Calu3 (cell line): Measurements from ENCODE around the gene TNS1. TPM values are rescaled to one million over a fixed set of nuclear protein-coding genes. Genes with fewer than 3 reads are reported as not detected.

ENCODE experiments used
- BruUV-seq: library from RNA; stranded (reverse); fragments of 400-500 nt; replicated peaks from 2 replicates; lab custom pipeline; 2021; lab: Mats Ljungman, UMichigan
- CTCF ChIA-PET: fragments of 300-600 bp; sonication (Branson Sonifier 250); formaldehyde crosslinking; loops from one replicate; lab custom pipeline; 2022; ENCODE audit warnings: antibody characterized with exemption; lab: Charles Lee
- DNase-seq: peaks from one replicate; pipeline ENCODE4 v3.0.0; 2022
- H3K27ac Mint-ChIP-seq: one replicate; pipeline ENCODE4 v1.8.0; 2022; ENCODE audit warnings: mixed read lengths; ENCODE audit not compliant: unreplicated experiment
- H3K27me3 Mint-ChIP-seq: one replicate; pipeline ENCODE4 v1.8.0; 2022; ENCODE audit warnings: mixed read lengths; ENCODE audit not compliant: unreplicated experiment
- H3K36me3 Mint-ChIP-seq: one replicate; pipeline ENCODE4 v1.8.0; 2022; ENCODE audit warnings: mild to moderate bottlenecking, moderate library complexity, mixed read lengths; ENCODE audit not compliant: insufficient read depth, unreplicated experiment
- H3K4me1 Mint-ChIP-seq: one replicate; pipeline ENCODE4 v1.8.0; 2022; ENCODE audit warnings: mild to moderate bottlenecking, low read depth, mixed read lengths; ENCODE audit not compliant: unreplicated experiment
- H3K4me3 Mint-ChIP-seq: one replicate; pipeline ENCODE4 v1.8.0; 2022; ENCODE audit warnings: mild to moderate bottlenecking, low read depth, moderate library complexity, mixed read lengths; ENCODE audit not compliant: unreplicated experiment
- H3K9me3 Mint-ChIP-seq: one replicate; pipeline ENCODE4 v1.8.0; 2022; ENCODE audit warnings: low read depth, mixed read lengths; ENCODE audit not compliant: unreplicated experiment
- intact Hi-C: fragments of 100-400 bp; cut with micrococcal nuclease; formaldehyde crosslinking; loops from one replicate; pipeline ENCODE4 v1.10.0; 2022; ENCODE audit not compliant: unreplicated experiment
- total RNA-seq: library from RNA; stranded (reverse); gene quantifications from 2 replicates; pipeline ENCODE4 v1.2.3, GENCODE V29; 2022
- TF ChIP-seq, protein P1 (sequence below): fragments of 200-600 bp; IDR thresholded peaks from one replicate; pipeline ENCODE4 v1.8.0; 2022; ENCODE audit warnings: antibody characterized with exemption; ENCODE audit not compliant: unreplicated experiment

The TNS1 gene
- total RNA-seq, 1 experiment from 2014 or later, result 2.2 TPM

DNA sequence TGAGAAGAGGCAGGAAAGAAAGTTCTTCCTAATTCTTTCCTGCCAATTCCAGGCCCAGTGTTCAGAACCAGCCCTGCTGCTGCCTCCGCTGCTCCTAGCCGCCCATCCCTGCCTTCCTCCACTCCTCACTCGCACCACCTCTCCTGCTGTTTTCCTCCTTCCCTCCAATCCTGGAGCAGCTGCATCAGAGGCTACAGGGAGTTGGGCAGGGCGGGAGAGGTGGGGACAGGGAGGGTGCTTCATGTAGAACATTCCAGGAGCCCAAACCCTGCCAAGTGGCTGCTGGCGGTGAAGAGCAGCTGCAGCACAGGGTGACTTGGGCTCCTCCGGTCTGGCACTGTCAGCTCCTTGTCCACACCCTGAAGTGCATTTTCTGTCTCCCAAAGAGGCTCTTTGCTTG lies 176.3 kb downstream of the TNS1 start:
- BruUV-seq, result no TSS peak
- intact Hi-C loops, result no loop called here
- TF ChIP-seq, protein P1, sequence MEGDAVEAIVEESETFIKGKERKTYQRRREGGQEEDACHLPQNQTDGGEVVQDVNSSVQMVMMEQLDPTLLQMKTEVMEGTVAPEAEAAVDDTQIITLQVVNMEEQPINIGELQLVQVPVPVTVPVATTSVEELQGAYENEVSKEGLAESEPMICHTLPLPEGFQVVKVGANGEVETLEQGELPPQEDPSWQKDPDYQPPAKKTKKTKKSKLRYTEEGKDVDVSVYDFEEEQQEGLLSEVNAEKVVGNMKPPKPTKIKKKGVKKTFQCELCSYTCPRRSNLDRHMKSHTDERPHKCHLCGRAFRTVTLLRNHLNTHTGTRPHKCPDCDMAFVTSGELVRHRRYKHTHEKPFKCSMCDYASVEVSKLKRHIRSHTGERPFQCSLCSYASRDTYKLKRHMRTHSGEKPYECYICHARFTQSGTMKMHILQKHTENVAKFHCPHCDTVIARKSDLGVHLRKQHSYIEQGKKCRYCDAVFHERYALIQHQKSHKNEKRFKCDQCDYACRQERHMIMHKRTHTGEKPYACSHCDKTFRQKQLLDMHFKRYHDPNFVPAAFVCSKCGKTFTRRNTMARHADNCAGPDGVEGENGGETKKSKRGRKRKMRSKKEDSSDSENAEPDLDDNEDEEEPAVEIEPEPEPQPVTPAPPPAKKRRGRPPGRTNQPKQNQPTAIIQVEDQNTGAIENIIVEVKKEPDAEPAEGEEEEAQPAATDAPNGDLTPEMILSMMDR, result no peak
- Mint-ChIP-seq H3K9me3 (no peaks in the 10 kb centered on the region), H3K27ac (no peak overlapping the region), H3K4me3 (no peak overlapping the region), H3K4me1 (no peaks in the 10 kb centered on the region), H3K27me3 (peaks cover 55% of the 10 kb centered on the region), H3K36me3 (no peaks in the 10 kb centered on the region)
- no peak for DNase-seq
- CTCF ChIA-PET, result interaction anchor here (0.6 kb wide), 1 partner anchor 152 kb away, joined by 3 read pairs; no protein-coding TSS in a partner anchor

DNA sequence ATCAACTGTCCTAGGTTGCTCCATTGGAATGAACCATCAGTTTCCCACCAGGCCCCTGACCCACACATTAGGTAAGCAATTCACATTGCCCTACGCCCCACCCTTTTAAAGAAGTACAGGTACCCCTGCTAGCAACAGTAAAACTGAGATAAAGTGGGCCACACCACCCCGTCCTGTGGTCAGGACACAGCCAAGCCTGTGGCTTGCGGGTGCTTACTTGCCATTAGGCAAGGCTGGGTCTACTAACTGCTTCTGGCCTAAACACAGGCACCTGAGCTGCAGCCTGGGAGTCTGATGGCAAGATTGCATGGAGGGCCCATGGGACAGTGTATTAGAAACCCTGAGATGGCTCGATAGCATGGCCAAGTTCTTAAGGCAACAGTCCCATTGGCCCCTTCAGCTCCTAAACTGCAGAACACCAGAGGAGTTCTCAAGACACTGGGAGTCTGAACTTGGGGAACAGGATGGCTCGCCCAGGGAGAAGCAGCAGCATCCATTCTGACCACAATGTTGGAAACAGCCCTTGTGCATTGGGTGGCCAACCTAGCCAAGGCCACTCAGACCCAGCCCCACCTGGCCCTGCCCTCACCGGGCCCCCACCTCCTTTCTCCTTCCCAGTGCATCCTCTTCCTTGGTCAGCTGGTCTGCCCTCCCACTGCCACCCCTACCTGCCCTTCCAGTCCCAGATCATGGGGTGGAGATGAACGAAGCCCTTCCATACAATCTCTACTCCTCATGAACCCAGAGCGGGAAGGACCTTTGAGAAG lies 177.1 kb downstream of the TNS1 start:
- CTCF ChIA-PET, result no interaction called here
- no TSS peak for BruUV-seq

DNA sequence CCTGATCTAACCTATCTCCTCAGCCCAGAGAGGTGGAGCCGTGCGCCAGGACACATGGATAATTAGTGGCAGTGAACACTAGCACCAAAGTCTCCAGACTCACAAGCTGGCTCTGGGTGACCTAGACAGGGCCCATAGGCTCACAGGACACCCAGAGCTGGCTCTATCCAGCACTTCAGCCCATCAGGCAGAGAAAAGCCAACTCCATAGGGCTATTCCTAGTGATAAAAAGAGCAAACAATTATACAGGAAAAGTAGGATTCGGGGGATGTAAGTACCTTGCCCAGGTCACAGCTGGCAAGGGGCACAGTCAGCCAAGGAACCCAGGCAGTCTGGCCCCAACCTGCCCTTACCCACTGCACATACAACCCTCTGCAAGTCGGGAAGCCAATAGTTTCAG lies 178.6 kb downstream of the TNS1 start:
- Mint-ChIP-seq H3K27ac (no peak overlapping the region), H3K36me3 (peaks cover 4% of the 10 kb centered on the region), H3K27me3 (peaks cover 63% of the 10 kb centered on the region), H3K4me1 (no peaks in the 10 kb centered on the region), H3K9me3 (no peaks in the 10 kb centered on the region), H3K4me3 (no peak overlapping the region)
- TF ChIP-seq, protein P1, result no peak
- no TSS peak for BruUV-seq
- intact Hi-C loops, result no loop called here
- no peak for DNase-seq
- CTCF ChIA-PET, result no interaction called here

More for the DNA sequence above, 177.1 kb downstream of the TNS1 start:
- Mint-ChIP-seq H3K9me3 (no peaks in the 10 kb centered on the region), H3K27me3 (peaks cover 60% of the 10 kb centered on the region), H3K27ac (no peak overlapping the region), H3K4me1 (no peaks in the 10 kb centered on the region), H3K4me3 (no peak overlapping the region), H3K36me3 (peaks cover 4% of the 10 kb centered on the region)
- TF ChIP-seq, protein P1, result no peak
- no peak for DNase-seq
- intact Hi-C loops, result no loop called here

DNA sequence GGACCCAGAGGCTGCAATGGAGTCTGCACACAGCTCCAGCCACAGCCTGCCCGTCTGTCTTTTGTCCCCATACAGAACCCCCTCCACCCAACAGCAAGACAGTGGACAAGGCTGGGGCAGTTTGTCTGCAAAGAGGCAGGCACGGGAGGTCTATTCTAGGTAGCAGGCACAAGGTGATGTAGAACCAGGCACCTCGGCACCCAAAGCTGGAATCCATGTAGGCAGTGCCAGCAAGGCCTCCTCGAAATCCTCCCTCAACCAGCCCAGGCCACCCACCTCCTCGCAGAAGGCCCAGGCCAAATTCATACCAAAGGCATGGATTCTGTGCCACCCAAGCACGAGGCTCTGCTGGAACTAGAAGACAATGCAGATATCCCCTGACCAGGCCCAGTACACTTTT lies 179.2 kb downstream of the TNS1 start:
- Mint-ChIP-seq H3K36me3 (peaks cover 4% of the 10 kb centered on the region), H3K4me3 (no peak overlapping the region), H3K27me3 (peaks cover 67% of the 10 kb centered on the region), H3K27ac (no peak overlapping the region), H3K9me3 (no peaks in the 10 kb centered on the region), H3K4me1 (no peaks in the 10 kb centered on the region)
- TF ChIP-seq, protein P1, result no peak
- CTCF ChIA-PET, result no interaction called here
- DNase-seq, result no peak
- BruUV-seq, result no TSS peak
- intact Hi-C loops, result no loop called here
